DLD1 (cell line): ENCODE measurements around the gene ADCY1.

Experiments used
- in situ Hi-C: cut with HindIII; loops from 2 replicates; pipeline ENCODE4 v1.10.0; 2017; ENCODE audit warnings: low sequenced_read_pairs

Gene ADCY1

DNA sequence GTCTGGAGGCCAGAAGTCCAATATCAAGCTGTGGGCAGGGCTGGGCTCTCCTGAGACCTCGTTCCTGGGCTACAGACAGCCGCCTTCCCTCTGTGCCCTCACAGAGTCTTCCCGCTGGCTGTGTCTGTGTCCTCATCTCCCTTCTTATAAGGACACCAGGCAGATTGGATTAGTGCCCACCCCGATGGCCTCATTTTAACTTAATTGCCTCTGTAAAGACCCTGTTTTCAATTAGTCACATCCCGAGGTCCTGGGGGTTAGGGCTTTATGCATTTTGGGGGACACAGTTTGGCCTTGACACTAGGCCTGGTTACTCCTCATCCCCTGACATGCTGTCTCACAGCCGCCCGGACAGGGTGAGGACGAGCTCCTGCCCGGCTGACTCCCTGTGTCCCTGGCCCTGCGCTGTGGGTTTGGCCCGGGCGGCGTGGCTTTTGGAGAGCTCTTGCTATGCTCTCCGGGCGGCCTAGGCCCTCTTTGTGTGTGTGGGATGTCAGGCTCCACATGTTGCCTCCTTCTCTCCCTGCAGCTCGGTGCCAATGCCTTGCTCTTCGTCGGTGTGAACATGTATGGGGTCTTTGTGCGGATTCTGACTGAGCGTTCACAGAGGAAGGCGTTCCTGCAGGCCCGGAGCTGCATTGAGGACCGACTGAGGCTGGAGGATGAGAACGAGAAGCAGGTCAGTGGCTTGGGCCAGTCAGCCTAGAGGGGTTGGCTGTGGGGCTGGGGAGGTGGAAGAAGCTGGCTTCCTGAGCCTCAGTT is 18.2 kb downstream of the ADCY1 start:
- in situ Hi-C loops = no loop called here

GRCh38 chr7:45593121-45593541 is 19.0 kb downstream of the ADCY1 start:
- in situ Hi-C loops = no loop called here

- in situ Hi-C loops = no loop called here
These were observed 19.7 kb downstream of the ADCY1 start for GRCh38 chr7:45593877-45594276.

- in situ Hi-C loops = no loop called here
These were observed 20.8 kb downstream of the ADCY1 start for GRCh38 chr7:45594745-45595535.

GRCh38 chr7:45595809-45596664 is 21.9 kb downstream of the ADCY1 start:
- in situ Hi-C loops = no loop called here

- in situ Hi-C loops = no loop called here
These were observed 22.5 kb downstream of the ADCY1 start for GRCh38 chr7:45596665-45597095.

DNA sequence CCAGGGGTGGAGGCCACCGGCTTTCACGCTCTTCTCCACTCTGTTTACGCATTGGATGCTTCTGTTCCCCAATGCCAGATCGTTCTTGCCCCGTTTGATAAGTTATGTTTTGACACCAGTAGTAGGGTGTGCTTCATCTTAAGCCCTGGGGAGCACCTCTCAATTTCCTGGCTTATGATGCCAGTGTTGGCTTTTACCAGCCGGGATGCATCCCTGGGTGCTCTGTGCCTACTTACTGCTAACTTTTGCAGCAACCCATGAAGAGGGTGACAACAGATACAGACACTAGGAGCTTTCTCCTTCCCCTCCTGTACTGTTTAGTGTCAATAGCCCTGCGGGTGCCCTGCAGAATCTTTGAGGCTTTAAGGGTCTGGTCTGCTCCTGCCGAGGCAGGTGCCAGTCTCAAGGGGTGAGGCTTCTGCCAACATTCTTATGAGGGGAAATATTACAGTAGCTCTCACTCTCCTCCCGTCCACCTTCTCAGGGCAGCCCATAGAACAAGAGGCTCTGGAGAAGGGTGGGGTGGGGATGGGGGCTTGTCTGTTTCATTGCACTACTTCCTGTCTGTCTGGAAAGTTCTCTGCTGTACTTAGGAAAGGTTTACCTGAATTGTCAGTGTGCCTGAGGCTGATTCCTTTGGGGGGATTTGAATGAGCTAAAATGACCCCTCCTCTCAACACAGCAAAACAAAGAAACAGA is 23.3 kb downstream of the ADCY1 start:
- in situ Hi-C loops = no loop called here

- in situ Hi-C loops = no loop called here
These were observed 24.8 kb downstream of the ADCY1 start for GRCh38 chr7:45598886-45599520.

GRCh38 chr7:45599851-45600706 is 25.9 kb downstream of the ADCY1 start:
- in situ Hi-C loops = no loop called here

DNA sequence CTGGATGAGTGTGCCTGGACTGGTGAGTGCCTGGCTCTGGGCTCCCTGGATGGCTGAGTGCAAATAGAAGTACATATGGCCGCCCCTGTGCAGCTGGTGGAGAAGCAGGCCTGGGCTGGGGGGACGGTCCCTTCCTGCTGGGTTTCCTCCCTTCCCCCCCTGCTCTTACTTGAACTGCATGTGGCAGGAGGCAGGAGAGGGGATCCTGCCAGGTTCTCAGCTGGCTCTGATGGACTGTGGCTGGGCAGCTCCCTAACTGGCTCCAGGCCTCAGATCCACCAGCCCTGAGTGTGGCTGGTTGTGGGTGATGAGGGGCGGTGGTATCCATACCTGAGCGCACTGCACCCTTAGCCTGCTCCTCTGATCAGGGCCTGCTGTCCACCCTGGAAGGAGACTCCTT is 26.9 kb downstream of the ADCY1 start:
- in situ Hi-C loops = no loop called here

- in situ Hi-C loops = no loop called here
These were observed 27.8 kb downstream of the ADCY1 start for GRCh38 chr7:45601816-45602540.

- in situ Hi-C loops = no loop called here
These were observed 31.9 kb downstream of the ADCY1 start for GRCh38 chr7:45606050-45606449.

DNA sequence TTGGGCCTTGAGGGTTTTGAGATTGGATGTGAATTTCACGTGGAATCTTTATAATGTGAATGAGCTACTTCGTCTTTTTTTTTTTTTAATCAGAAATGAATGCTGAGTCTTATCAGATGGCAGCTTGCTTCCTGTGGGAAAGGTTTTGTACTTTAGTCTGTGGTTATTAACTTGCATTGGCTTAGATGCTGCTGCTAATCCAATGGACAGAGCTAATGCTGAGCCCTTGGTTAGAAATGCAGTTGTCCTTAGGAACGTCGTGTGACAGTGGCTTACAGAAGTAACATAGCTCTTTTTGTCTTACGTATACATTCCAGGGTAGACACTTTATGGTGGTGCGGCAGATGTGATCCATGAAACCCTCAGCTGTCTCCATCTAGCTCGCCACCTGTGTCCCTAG is 32.8 kb downstream of the ADCY1 start:
- in situ Hi-C loops = no loop called here

DNA sequence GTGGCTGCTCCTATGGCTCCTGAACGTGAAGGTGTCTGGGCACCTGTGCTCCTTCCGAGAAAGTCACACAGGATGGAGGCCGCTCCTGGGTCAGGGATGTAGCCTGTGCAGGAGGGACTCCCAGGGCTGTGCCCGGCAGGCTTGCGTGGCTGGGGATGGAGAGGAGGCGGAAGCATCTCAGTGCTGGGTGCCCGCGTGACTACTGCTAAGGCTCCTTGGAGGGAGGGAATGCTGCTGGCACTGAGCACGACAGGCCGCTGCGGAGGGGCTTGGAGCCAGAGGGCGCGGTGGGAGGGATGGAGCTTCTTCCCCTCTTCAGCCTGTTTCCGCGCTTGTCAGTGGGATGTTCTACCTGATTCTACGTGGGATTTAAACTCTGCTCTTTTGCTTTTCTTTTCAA is 35.0 kb downstream of the ADCY1 start:
- in situ Hi-C loops = no loop called here

GRCh38 chr7:45610019-45610418 is 35.9 kb downstream of the ADCY1 start:
- in situ Hi-C loops = no loop called here

GRCh38 chr7:45610660-45611299 is 36.6 kb downstream of the ADCY1 start:
- in situ Hi-C loops = no loop called here

DNA sequence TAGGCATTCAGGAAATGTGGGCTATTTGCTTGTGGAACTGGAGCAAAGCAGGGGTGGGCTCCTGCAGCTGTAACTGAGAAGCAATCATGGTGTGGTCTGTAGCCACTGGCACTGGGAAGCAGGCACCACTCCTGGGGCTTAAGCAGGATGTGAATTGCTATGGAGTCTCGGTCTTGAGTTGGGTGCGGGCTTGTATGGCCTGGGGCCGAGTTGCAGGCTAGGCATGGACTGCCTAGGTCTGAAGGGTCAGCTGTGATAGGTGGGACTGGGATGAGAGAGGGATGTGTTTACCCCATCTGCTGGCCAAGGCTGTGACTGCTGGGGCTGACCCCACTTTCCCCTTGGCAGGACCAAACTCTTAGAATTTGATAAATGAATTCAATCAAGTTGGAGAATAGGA is 43.0 kb downstream of the ADCY1 start:
- in situ Hi-C loops = no loop called here

DNA sequence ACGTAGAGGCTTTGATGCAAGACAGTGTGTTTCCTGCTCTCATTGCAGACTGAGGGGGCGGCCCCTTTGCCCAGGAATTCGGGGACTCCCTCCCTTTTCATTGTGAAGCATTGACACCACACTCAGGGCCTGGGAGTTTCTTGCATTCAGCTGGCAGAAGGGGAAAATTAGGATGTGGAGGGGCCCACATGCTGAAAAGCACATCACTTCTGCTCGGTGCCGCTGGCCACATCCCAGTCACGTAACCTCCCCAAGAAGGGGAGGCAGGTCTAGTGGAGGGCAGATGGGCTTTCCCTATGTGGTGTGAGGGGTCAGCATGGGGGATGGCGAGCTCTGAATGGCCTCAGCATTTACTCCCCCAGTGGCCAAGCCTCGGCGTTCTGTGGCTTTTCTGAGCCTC is 47.9 kb downstream of the ADCY1 start:
- in situ Hi-C loops = no loop called here
